Stimulated activated CD8-positive, alpha-beta memory T cell treated with anti-CD3 and anti-CD28 coated beads, Interleukin-15, amount 100 ng/mL, for 24 hours (primary cell): ENCODE results near the gene CELSR1.
"Not testable (repeated sequence)": the region's sequence is repeated elsewhere in the genome, so short reads cannot be mapped to it uniquely, and the experiment has no call there.

ENCODE experiments used
- DNase-seq: peaks from one replicate; pipeline ENCODE4 v3.0.0-alpha.2; 2020; ENCODE audit warnings: low read depth

Gene CELSR1

GRCh38 chr22:46417769-46418168 is 119.7 kb downstream of the CELSR1 start:
- no peak for DNase-seq

GRCh38 chr22:46416891-46417580 is 120.4 kb downstream of the CELSR1 start:
- DNase-seq: no peak

DNA sequence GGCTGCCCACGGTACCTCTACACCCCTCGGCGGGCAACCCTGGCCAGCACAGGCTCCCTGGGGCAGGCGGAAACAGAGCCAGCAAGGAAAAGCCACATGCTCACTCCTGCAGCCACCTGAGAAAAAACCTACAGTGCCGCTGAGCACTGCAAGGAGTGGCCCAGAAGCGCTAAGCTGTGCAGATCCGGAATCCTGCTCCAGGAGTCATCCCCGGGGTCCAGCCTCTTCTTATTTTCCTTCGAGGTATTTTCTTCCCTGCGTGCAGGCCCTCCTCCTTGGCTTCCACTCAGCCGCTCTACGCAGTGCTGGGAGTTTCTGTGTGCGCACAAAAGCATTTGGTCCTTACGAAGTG is 120.9 kb downstream of the CELSR1 start:
- no peak for DNase-seq

GRCh38 chr22:46415776-46416519 is 121.5 kb downstream of the CELSR1 start:
- no peak for DNase-seq

DNA sequence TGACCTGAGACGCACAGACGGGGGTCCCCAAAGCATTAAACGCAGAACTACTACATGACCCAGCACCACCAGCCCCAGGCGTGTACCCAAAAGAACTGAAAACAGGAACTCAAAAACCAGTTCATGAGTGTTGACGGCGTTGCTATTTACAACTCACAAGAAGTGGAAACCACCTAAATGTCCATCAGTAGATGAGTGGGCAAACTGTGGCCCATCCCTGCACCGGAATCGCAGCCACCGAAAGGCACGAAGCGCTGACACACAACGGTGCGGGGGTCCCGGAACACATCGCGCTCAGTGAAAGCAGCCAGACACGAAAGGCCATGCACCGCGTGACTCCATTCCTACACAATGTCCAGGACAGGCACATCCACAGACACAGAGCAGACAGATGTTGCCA is 122.7 kb downstream of the CELSR1 start:
- DNase-seq: no peak

DNA sequence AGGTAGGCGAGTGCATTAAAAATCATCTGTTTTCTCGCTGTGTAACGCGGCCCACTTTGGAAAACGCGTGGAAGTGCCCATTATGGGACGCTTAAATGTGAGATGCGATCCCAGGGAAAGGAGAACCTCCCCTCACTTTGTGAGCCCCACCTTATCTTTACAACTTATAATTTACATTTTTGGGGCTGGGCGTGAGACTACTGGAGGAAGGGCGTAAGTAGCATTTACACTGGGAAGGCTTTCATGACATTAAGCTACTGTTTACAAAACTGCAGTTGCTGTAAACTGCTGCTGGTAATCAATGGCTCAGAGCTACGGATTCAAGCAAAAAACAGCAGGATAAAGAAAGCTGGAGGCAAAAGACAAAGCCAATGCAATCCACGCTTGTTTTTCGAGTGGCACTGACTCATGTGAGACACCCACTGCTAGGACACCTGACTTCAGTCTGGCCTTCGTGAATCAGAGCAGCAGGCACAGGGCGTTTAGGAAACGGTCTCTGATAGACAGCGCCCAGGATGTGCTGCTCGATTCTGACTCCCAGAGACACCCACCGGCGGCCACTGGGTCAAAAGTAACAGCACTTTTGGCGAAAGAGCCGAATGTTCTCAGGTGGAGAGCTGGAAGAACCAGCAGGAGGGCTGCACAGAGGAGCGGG is 123.6 kb downstream of the CELSR1 start:
- DNase-seq: no peak

DNA sequence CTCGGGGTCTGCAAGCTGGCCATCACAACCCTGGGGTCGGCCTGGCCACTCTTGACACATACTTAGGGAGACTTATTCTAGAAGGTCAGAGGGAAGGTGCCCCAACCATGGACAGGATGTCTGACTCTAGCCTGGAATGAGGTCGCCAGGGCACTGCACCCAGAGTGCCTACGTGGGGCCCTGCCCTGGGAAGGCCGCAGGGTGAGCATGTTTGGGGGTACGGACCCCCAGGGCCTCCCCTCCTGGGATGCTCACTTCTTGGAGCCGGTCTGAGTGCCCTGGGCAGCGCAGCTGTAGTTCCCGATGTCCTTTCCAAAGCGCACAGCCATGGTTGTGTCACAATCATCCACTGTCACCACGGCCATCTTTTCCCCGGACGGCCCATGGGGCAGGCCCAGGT is 126.1 kb downstream of the CELSR1 start:
- DNase-seq: no peak

DNA sequence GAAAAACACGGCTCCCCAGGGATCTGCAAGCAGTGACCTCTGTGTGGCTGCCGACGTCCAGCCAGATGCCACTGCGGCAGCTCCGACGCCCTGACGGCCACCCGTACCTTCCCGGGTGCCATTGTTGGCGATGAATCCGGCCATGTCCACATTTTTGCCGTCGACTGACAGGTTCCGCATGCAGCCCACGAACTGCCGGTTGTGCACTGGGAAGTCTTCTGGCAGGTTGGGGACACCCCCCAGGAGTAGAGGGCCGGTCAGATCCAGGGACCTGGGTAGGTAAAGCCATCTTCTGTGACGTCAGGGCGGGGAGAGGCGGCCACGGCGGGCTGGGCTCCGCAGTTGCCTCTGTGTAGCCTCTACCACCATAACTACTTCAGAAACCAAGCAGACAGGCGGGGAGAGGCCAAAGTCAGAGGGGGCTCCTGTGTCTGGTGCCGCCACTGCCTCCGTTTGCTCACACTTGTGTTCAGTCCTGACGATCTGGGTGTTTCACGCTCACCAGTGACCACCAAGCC is 127.1 kb downstream of the CELSR1 start:
- no peak for DNase-seq

- no peak for DNase-seq
These were observed 127.7 kb downstream of the CELSR1 start for GRCh38 chr22:46409631-46410210.

GRCh38 chr22:46408568-46409506 is 128.6 kb downstream of the CELSR1 start:
- no peak for DNase-seq

GRCh38 chr22:46407748-46408147 is 129.7 kb downstream of the CELSR1 start:
- no peak for DNase-seq

DNA sequence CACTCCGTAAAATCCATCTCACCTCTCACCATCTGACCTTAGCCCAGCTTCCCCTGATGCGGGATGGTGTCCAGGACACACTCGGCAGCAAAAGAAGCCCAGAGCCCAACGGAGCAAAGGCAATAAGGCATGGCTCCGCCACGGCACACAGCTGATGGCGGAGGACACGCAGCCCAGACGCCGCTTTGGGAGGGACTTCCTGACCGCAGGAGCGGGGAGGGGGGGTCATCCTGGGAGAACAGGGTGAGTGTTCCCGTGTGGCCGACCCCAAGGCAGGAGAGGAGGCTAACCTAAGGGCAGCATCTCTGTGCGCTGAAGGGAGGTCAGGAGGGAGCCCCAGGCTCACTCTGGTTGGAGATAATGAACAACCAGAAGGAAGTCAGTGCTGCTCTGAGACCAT is 130.6 kb downstream of the CELSR1 start:
- no peak for DNase-seq

- no peak for DNase-seq
These were observed 131.1 kb downstream of the CELSR1 start for GRCh38 chr22:46406349-46406748.

GRCh38 chr22:46405901-46406300 is 131.5 kb downstream of the CELSR1 start:
- no peak for DNase-seq

GRCh38 chr22:46403880-46404279 is 133.5 kb downstream of the CELSR1 start:
- not testable (repeated sequence) for DNase-seq

GRCh38 chr22:46402505-46402904 is 134.9 kb downstream of the CELSR1 start:
- DNase-seq: no peak

- DNase-seq: no peak
These were observed 136.1 kb downstream of the CELSR1 start for GRCh38 chr22:46401370-46401769.

GRCh38 chr22:46399251-46400024 is 138.0 kb downstream of the CELSR1 start:
- DNase-seq: no peak

GRCh38 chr22:46397951-46398350 is 139.5 kb downstream of the CELSR1 start:
- DNase-seq: no peak

- DNase-seq: no peak
These were observed 139.9 kb downstream of the CELSR1 start for GRCh38 chr22:46397514-46397913.

DNA sequence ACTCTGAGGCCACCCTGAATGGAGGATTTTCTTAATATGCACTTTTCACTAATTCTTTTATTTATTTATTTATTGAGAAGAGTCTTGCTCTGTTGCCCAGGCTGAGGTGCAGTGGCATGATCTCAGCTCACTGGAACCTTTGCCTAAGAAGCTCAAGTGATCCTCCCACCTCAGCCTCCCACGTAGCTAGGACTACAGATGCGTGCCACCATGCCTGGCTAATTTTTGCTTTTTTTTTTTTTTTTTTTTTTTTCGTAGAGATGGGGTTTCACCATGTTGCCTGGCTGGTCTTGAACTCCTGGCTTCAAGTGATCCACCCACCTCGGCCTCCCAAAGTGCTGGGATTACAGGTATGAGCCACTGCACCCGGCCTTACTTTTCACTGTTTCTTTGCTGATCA is 140.4 kb downstream of the CELSR1 start:
- not testable (repeated sequence) for DNase-seq
